Dermis microvascular lymphatic vessel endothelial cell (primary cell): Measurements from ENCODE around the gene SCN5A. TPM values are rescaled to one million over a fixed set of nuclear protein-coding genes. Genes with fewer than 3 reads are reported as not detected.

Experiments used
- DNase-seq, 2 donors: peaks; one replicate each; pipeline versions ENCODE4 v3.0.0 to v3.0.0-alpha.2; 2010; ENCODE audit warnings: low read depth in 2 of 2
- total RNA-seq: library from RNA; depleted of rRNA; stranded (reverse); fragments of >200 nt; gene quantifications from 2 replicates; pipeline ENCODE4 v1.2.1, GENCODE V29; 2014

The SCN5A gene
- total RNA-seq, 1 donor from 2014 or later = 6.2 TPM

DNA sequence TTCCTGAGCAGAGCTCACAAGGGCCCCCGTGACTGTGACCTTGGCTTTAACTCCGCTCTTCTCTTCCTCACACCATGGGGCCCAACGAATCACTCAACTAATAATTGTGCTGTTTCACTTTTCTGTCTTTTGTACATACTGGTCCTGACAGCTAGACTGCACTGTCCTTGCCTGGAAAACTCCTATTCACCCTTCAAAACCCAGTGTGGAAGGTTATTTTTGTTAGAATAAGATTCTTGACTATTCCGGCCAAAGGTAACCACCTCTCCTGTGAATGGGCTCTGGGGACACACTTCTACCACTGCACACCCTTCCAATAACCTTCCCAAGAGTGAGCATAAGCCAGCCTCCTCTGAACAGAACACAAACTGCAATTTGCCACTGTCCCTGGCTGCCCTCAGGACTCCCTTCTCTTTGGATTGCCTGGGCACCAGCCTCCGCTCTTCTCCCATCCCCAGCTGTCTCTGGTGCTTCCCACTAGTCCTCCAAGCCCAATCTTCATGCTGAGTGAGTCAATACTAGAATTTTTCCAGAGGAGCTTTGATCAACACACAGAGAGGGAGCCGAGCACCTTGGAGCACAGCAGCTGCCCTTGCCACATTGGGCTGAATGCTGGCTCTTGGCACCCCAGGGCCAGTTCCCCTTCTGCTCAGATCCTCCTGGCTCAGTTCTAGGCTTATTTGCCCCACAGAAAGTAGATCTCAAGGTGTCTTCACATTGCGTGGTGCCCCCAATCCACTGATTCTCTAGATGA is 2.1 kb downstream of the SCN5A start:
- DNase-seq = no peak

DNA sequence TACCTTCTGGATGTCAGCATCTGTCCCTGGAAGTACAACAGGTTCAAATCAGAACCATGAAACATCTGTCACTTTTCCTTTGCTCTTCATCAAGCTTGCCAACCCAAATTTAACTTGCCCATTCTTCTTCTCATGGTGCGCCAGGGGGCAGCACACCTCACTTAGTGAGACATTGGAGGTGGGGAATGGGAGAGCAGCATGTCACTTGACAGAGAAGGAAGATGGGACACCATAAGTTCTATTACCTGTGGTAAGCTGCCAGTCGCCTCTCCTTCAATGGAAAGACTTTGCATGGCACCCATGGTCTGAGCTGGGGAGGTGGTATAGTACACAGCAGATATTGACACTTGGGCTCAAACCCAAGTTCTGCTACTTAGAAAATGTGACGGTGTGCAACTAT is 2.9 kb downstream of the SCN5A start:
- peak in 1 of 2 donors; percentile 68 for DNase-seq

DNA sequence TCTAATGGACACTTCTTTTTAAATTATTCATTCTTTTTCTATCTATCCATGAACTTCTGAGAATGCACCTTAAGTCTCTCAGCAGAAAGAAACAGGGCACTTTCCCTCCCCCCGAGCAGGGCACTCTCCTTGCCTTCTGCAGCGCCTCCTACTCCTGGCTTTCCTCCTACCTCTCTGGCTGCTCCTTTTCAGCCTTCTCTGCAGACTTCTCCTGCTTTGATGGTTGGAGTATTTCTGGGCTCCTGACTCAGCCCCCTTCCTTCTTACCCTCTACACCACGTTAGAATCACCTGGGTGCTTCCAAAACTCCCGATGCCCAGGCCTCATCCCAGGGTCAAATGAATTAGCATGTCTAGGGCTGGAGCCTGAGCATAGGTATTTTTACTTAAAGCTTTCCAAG is 3.4 kb downstream of the SCN5A start:
- no peak for DNase-seq

DNA sequence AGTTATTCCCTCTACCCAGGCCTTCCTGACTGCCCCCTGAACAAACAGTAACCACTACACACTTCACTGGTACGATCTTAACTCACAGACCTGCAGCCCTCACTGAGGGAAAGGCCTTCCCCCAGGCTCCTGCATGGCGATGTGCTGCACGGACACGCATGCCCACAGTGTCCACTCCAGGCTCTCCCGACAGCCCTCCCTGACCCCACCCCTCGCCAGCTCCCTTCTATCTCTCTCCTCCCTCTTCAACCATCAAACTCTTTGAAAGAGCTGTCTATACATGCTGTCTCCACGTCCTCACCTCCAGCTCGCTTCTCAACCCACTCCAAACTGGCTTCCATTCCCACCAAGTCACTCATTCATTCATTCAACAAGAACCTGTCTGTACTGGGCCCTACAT is 3.9 kb downstream of the SCN5A start:
- DNase-seq = no peak

DNA sequence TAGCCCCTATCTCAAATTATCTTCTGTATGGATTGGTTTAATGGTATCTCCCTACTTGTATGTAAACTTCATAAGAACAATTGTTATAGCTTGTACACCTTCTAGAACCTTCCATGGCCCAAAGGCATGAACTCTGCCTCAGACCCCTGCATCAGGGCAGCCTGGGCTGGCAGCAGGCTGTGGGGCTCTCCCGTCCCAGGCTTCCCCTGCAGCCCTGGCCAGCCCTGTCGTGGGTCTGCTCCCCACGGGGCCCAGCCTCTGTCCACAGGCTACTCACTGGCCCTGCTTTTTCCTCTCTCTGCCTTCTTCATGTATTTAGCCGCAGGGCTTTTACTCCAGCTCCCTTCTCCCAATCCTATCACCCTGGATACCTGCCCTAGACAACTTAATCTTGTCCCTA is 4.4 kb downstream of the SCN5A start:
- DNase-seq = no peak

DNA sequence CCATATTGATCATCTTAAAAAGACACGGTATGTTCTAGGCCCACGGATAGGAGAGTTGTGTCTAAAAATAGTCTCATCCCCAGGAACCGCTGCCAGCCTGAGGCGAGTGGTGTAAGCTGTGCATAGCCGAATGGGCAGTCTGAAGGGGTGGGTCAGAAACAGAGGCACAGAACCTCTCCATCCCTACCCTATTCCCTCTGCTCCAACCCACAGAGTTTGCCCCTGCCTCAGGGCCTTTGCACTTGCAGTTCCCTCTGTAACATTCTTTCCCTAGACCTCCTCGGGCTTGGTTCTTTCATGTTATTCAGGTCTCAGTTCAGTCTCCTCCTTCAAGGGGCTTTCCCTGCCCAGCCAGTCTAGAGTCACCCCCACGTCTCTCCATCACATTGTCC is 4.8 kb downstream of the SCN5A start:
- DNase-seq = no peak

DNA sequence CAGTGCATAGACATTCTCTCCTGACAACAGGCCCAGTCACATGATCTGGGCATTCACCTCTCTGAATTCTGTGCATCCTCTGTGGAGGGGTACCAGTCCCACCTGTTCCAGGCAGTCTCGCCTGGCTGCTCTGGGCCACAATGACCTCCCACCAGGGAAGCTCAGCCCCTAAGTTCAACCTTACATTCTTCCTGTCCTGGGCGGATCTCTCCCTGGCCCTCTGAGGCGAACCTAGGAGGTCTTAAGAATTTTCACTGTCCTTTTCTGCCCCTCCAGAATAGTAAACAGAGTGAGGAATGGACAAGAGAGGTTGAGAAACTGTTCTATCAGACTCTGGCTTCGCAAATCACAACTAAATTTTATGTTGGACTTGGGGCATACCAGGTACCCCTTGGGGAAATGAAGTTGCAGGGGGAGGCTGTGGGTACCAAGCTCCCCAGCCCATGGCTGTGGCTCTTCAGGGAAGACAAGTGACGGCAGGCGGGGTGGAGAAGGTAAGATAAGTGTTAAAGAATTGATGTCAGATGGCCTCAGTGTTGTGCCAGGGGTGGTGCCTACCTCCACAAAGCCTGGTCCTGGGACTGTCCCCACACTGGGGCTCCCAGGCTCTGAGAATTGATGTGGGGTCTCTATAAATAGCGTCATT is 5.3 kb downstream of the SCN5A start:
- no peak for DNase-seq

DNA sequence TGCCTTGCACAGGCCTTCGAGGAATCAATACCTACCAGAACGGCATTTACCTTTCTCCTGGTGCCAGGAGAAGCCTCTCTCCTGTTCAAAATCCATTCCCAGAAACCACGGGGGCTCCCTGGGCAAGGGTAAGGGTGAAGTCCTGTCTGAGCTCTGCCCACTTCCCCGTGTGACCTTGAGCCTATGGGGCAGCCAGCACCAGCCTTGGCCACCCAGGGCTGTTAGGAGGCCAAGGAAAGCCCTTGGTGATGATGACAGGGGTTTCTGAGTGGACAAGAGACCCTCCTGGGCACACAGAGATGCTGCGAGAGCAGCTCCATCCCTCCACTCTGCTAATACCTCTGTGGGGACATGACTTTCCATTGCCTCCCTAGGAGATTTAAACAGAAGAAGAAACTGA is 5.9 kb downstream of the SCN5A start:
- DNase-seq = no peak

DNA sequence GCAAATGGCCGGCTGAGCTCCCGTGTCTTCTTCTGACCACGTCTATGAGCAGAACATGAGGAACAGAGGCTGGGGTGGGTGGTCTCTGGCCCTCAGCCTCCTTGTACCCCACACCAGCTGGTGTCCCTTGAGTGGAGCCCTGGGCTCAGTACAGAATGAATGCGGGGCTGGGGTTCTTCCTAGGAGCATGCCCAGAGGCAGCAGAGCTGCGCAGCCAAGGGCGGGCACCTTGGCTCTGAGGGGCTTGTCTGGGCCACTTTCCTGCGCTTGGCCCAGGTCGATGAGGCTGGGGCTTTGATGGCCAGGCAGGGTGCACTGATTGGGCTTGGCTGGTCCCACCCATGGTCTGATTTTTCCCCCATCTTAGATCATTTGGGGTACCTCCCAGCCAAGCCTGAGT is 6.4 kb downstream of the SCN5A start:
- DNase-seq = no peak

DNA sequence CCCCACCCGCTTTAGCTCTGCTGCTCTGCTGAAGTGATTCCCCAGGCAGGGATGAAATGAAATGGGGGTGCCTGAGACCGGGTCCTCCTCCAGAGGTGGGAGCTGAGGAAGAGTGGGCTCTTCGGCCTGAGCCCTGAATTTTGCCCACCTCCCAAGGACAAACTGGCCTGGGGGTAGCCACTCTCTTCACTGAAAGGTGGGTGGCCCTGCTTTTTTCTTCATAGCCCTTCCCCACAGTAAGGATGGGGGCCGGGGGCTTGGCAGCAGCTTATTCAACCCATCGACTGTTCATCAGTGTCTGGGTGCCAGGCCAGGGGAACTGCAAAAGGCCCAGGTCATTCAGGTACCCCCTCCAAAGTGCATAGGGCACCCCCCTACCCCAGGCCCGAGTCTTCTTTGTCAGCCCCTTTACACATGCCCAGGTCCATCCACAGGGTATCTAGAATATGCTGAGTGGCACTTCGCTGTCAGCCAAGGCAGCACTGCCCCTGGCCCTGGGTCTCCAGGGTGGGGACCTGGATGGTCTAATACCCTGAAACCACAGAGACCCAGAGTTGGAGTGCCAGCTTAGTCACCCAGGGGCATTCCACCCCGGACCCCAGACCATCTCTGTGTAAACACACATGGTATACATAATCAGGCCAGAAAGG is 7.9 kb downstream of the SCN5A start:
- no peak for DNase-seq

DNA sequence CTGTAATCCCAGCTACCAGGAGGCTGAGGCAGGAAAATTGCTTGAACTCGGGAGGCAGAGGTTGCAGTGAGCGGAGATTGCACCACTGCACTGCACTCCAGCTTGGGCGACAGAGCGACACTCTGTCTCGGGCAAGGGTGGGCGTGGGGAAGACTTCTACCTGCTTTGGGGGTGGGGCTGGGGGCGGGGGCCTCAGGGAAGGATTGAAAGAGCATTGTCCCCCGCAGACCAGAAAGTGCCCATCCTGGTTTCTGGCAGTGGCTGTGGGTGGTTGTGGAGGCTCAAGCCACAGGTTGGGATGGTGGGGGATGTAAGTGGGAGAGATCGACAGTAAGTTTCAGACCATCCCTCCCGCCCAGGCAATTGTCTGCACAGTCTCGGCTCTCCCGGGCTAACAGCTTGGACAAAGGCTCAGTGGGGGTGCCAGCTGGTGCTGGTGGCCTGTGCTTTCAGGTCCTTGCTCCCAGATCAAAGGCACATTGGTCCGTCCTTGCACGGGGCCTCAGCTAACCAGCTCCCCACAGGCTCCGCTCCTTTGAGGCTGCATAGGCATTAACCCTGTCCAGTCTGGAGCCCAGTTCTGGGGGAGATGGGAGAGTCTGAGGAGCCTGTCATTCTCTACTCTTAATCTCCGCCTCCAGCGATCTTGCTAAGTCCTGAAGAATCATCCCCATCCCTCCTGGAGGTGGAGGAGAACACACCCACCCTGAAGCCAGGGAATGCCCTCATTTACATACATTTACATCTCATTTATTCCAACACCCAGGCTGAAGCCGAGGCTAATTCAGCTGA is 8.6 kb downstream of the SCN5A start:
- DNase-seq = no peak

DNA sequence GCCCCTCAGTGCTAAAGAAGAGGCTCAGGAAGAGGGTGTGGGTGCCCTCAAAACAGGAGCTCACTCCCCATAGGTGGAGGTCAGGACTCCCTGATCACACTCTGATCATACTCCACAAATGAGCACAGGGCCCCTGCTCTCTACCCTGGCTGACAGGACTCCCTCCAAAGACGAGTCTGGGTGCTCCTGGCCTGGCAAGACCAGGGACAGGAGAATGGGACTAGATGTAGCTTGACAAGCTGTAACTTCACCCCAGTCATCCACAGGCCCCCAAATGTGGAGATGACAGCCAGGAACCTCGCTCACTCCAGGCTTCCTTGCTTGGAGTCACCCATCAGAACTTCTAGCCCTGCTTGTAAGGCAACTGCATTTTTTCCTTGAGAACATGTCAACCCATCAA is 11.1 kb downstream of the SCN5A start:
- no peak for DNase-seq

DNA sequence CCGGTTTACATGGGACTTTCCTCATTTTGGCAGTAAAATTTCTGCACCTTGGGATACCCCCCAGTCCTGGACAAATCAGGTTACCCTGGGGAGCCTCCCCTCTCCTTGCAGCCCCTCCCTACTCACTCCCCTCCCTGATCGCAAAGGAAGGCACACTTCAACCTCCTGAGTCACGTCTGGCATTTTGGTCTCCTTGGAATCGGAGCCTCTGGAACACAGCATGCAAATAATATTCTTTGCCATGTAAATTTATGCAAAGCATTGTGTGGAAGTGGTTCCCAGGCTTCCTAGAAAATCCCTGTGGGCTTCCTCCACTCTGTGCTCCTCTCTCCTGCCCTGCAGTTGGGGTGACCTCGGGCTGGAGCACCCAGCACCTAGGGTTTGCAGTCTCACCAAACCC is 11.6 kb downstream of the SCN5A start:
- no peak for DNase-seq

DNA sequence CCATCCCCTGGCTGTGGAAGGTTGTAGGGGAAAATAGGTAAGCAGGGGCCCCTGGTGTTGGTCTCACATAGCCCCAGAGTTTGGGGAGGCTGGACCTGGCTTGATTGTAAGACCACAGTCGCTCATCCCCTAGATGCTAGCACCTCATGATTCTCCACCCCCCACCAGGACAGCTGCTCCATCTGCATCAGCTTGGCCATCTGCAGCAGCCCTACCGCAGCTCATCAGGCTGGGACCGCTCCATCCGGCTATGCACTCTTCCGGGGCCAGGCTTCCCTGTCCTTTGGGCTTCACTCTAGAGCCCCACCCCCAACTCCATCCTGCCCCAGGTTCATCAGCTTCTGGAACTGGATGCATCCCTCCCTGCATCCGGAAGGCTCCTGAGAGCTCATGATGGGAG is 12.6 kb downstream of the SCN5A start:
- DNase-seq = no peak

DNA sequence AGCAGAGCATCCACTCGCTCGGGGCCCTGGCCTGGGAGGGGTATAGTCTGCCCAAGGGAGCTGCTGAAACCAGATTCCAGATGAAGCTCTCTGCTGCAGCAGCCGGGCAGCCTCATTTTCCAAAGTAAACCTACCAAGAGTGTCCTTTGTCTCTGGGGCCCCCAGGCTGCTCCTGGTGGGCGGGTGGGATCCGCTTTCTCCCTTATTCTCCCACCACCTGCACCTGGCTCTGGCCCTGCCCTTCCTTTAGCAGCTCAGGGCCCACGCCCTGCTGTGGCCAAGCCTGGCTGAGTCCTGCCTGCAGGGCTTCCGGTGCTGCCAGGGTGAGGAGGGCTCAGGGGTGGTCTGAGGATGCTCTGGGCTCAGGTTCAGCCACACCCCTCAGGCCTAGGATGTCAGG is 13.0 kb downstream of the SCN5A start:
- no peak for DNase-seq

DNA sequence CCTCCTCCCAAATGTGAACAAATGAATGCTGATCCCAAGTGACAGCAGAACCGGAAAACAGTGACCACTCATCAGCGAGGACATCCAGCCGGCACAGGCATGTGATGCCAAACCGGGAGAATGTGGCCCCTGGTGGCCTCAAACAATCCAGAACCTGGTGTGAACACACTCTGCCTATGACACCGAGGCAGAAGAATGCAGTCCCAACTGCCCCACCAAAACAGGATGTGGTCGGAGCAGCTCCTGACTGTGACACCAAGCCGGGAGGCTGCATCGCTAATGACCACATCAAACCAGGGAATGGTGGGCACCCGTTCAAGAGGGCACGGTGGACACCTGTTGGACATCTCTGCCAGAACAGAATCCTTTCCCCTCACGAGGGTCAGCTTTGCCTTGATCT is 15.4 kb downstream of the SCN5A start:
- DNase-seq = peak; percentile 68 to 88

DNA sequence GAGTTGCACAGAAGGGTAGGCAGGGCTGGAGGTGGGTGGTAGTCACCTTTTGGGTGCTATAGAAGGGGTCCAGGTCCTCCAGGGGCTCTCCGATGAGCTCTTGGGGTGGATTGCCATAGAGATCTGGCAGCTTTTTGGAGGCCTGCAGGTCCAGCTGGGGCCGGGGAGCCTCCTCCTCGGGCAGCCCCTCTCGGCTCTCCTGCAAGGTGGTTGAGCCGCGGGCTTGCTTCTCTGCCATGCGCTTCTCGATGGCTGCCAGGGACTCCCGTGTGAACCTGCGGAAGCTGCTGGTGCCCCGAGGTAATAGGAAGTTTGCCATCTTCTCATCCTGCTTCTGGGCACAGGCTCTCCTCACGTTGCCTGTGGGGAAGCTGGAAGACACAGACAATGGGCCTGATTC is 16.5 kb downstream of the SCN5A start:
- no peak for DNase-seq

DNA sequence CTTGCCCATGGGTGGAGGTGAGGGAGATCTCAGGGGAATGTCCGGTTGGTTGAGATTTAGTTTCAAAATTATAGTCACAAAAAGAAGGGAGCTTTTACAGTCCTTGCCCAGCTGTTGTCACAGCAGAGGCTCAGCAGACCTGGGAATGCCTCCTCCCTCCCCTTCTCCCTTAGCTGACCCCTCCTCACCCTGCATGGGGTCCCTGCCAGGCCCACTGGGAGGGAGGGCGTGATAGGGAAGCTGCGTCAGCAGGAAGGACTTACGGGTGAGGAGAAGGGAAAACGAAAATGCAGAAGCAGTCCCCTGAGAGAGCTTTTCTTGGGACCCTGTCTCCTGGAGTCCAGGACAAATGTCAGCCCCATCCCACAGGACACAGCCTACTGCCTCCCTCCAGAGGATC is 18.9 kb downstream of the SCN5A start:
- no peak for DNase-seq

DNA sequence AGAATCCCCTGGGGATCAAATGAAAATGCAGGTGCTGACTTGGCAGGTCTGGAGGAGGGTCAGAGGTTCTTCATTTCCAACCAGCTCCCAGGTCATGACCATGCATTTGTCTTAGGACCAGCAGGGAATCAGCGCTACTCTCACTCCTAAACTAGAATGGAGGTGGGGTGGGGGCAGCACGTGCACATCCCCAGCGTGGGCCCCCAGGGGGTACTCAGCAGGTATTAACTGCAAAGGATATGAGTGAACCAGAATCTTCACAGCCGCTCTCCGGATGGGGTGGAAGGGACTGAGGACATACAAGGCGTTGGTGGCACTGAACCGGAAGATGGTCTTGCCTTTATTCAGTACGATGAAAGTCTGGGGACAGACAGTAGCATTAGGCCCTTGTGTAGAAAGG is 19.4 kb downstream of the SCN5A start:
- no peak for DNase-seq

DNA sequence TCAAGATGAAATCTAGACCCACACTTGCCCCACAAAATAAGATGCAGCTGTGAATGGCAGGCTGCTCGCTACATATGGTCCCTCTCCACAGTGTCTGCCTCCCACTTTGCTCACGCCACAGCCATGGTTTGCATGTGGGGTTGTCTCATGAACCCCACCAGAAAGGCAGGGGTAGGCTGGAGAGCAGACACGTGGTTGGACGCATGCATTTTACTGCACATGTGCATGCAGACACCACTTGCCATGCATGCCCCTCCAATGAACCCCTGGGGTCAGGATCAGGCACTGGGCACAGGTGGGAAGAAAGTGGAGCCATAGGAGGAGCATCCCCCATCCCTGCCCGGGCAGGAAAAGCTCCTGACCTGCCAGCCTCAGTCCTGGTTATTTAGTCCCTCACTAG is 20.7 kb downstream of the SCN5A start:
- DNase-seq = no peak

DNA sequence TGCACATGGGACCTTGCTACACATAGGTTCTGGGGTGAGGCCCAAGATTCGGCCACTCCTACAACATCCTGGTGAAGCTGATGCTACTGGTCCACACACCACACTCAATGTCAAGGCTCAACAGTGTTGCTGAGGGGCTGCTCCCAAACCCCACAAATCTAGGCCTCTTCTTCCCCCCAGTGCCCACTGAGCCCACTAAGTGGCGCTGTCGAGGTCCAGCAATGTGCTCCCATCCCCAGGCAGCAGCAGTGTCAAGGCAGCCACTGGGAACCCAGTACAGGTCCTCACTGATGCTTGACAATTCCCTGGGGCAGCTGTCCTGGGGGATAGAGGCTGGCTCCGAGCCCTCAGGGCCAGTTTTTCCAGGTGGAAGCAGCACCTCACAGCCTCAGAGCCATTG is 21.5 kb downstream of the SCN5A start:
- peak; percentile 12 to 32 for DNase-seq

DNA sequence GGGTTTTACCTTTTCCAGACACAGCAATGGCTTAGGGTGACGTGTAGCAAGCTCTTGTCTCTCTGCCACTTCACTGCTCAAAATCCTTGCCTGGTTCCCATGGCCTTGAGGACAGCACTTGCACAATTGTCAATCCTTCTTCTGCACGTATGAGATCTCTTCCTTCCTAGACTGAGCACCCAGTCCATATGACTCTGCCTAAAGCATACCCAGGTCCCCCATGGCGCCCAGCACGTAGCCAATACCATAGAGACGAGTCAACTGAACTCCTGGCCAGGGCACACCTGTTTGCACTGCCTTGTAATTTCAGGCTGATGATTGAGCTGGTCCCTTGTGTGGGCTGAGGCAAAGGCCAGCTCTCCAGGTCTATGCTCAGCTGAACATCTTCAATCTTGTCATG is 23.3 kb downstream of the SCN5A start:
- DNase-seq = no peak
